Small intestine (tissue), 7 donors: Measurements from ENCODE around the gene AKAP6. TPM values are rescaled to one million over a fixed set of nuclear protein-coding genes. Genes with fewer than 3 reads are reported as not detected.

Source experiments
- DNase-seq, 2 donors: peaks; one replicate each; pipeline versions ENCODE4 v3.0.0 to v3.0.0-alpha.2; 2013
- FAIRE-seq: peaks from 2 replicates; lab custom pipeline; 2012; peaks lifted over from hg19 to GRCh38; lab: Jason Lieb, UNC
- H3K27ac ChIP-seq, 3 donors: one replicate each; pipeline ENCODE4 v1.5.1; 2013; ENCODE audit warnings: low read length in 2 of 3, mild to moderate bottlenecking in 2 of 3, control low read depth in 1 of 3, inconsistent platforms in 1 of 3, low read depth in 1 of 3, moderate library complexity in 1 of 3
- H3K27me3 ChIP-seq, 3 donors: one replicate each; pipeline ENCODE4 v1.6.1; 2013; ENCODE audit warnings: low read length in 3 of 3, inconsistent platforms in 1 of 3; ENCODE audit not compliant: control insufficient read depth in 3 of 3, insufficient read depth in 3 of 3
- H3K36me3 ChIP-seq, 3 donors: one replicate each; pipeline ENCODE4 v1.6.1; 2013; ENCODE audit warnings: low read length in 3 of 3, inconsistent platforms in 1 of 3, low read depth in 1 of 3, mild to moderate bottlenecking in 1 of 3, moderate library complexity in 1 of 3; ENCODE audit not compliant: control insufficient read depth in 3 of 3, insufficient read depth in 2 of 3
- H3K4me1 ChIP-seq, 3 donors: one replicate each; pipeline ENCODE4 v1.6.1; 2013; ENCODE audit warnings: low read length in 2 of 3, inconsistent platforms in 1 of 3, low read depth in 1 of 3, mild to moderate bottlenecking in 1 of 3, moderate library complexity in 1 of 3; ENCODE audit not compliant: control insufficient read depth in 3 of 3, insufficient read depth in 2 of 3
- H3K4me3 ChIP-seq, 3 donors: one replicate each; pipeline ENCODE4 v1.5.1; 2013; ENCODE audit warnings: low read length in 3 of 3, control low read depth in 1 of 3, inconsistent platforms in 1 of 3, low read depth in 1 of 3, mild to moderate bottlenecking in 1 of 3, moderate library complexity in 1 of 3
- H3K9me3 ChIP-seq, 2 donors: one replicate each; pipeline ENCODE4 v1.6.1; 2013; ENCODE audit warnings: low read depth in 1 of 2, low read length in 1 of 2; ENCODE audit not compliant: control insufficient read depth in 2 of 2, insufficient read depth in 1 of 2
- WGBS, 3 donors: extraction: QIAGEN DNeasy Blood & Tissue Kit; methylation state at CpG; one replicate each; pipeline ENCODE4 v1.1.7; 2013; 5-methylcytosine and 5-hydroxymethylcytosine counted together
- polyA plus RNA-seq, 4 donors: library from polyadenylated mRNA; stranded (reverse) in 3 of 4; unstranded in 1 of 4; fragments of 200-250 nt in 3 of 4; fragments of 120-200 nt in 1 of 4; gene quantifications; one replicate each; pipeline versions ENCODE4 v1.2.1 to v1.2.3, GENCODE V29; 2013
- donor health status: healthy with polysubstance abuse.
- donor health status: control.
- donor health status: control.
- donor health status: Bipolar disorder and iron deficiency.
- donor health status: healthy.

The AKAP6 gene
- polyA plus RNA-seq, 4 donors: 0.45 to 3.6 (median 0.96) TPM

DNA sequence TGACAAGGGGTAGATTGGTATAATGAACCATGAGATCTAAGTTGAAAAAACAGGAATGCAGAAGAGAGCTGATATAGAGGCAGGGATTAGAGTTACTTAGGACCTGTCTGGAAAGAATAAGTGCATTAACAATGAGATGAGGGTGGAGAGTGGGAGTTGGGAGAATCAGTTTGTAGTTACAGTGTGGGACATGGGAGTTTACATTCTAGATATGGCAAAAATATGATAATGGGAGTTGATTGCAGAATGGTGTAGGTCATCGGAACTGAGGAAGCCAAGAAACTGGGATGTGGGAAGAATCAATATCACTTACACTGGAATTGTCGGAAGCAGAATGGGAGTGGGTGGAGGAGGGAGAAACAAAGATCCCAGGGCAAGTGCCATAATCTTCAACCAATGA, 308.5 kb downstream of the AKAP6 start:
- Histone ChIP-seq H3K27ac (no peak overlapping the region), H3K36me3 (no peaks in the 10 kb centered on the region), H3K4me1 (no peaks in the 10 kb centered on the region), H3K4me3 (no peak overlapping the region), H3K9me3 (no peaks in the 10 kb centered on the region), H3K27me3 (no peaks in the 10 kb centered on the region)
- no peak for FAIRE-seq
- no peak for DNase-seq
- WGBS, 3 donors: 91 to 98% (median 94%) methylated on average over 2 of the region's 2 CpGs

DNA sequence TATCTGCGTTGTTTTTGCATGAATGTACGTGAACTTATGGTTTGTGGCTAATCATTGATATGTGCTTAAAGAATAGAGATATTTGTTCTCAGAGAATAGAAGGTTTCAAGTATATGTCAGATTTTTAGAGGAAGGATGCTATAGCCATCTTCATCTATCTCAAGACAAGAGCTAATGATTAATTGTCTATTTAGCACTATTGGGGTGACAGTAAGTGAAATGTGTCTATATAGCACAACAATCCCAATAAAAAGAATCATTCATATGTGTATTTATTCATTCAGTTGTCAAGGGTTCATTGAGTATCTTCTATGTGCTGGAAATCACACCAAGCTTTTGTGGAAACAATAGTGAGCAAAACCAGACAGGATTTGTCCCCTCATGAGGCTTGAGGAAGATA, 310.1 kb downstream of the AKAP6 start:
- Histone ChIP-seq H3K4me1 (no peaks in the 10 kb centered on the region), H3K9me3 (no peaks in the 10 kb centered on the region), H3K4me3 (no peak overlapping the region), H3K27me3 (no peaks in the 10 kb centered on the region), H3K36me3 (no peaks in the 10 kb centered on the region), H3K27ac (no peak overlapping the region)
- DNase-seq (no peak), FAIRE-seq (no peak)
- WGBS, 3 donors: 94 to 95% (median 94%) methylated on average over 2 of the region's 2 CpGs

DNA sequence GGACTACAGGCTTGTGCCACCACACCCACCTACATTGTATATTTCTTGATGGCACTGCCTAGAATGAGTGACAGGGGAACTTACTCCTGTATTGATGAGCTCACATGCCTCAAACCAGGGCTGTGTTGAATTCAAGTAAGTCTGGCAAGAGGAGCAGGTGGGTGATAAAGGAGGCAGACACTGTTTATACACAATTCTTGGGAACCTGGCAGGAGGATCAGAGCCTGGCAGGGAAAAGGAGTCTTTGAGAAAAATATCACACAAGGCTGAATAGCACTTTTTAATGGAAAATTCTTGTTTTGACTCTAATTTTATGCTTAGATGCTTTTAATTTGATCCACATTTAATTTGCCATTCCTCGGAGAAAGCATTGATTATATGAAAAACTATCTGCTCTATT, 316.5 kb downstream of the AKAP6 start:
- no peaks in the 10 kb centered on the region for H3K9me3 ChIP-seq
- no peak overlapping the region for H3K27ac ChIP-seq
- no peaks in the 10 kb centered on the region for H3K27me3 ChIP-seq
- H3K4me1 ChIP-seq: no peaks in the 10 kb centered on the region
- FAIRE-seq (no peak), DNase-seq (no peak)
- WGBS, 3 donors: 92 to 96% (median 95%) methylated on average over 1 of the region's 1 CpG
- H3K36me3 ChIP-seq: no peaks in the 10 kb centered on the region
- H3K4me3 ChIP-seq: no peak overlapping the region

DNA sequence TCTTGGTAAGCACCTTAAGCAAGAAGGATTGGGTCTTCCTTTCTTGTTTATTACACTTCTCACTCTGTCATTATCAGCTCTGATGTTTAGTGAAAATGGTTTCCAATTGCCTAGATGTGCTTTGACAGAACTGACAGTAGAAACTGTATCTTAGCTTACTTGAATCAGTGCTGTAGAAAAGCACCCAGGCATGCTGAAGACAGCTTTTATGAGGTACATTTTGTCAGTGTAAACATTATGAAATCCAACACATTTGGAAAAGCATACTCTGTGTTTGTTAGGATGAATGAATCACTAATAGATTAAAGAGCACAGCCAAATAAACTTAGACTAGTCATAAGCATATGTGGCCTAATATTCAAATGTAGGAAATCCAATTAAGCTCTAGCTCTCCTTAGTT, 319.3 kb downstream of the AKAP6 start:
- Histone ChIP-seq H3K4me3 (no peak overlapping the region), H3K27ac (no peak overlapping the region), H3K27me3 (no peaks in the 10 kb centered on the region), H3K4me1 (no peaks in the 10 kb centered on the region), H3K9me3 (no peaks in the 10 kb centered on the region), H3K36me3 (no peaks in the 10 kb centered on the region)
- DNase-seq: no peak
- no peak for FAIRE-seq

DNA sequence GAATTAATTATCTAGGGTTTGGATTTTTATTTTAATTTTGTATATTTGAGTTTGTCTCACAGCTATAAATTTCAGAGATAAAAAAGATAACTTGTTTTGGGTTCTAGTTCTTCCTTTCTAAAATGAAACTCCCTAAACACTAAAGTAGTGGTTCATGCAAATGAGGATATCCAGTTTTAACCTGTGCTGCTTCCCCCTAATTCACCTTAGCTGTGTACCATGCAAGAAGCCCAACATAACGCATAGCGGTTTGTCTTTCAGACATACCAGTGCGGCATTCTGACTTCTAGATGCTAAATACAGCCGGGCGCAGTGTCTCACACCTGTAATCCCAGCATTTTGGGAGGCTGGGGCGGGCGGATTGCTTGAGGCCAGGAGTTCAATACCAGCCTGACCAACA, 320.9 kb downstream of the AKAP6 start:
- no peak for FAIRE-seq
- WGBS, 3 donors: 95 to 98% (median 97%) methylated on average over 7 of the region's 7 CpGs
- DNase-seq: no peak

DNA sequence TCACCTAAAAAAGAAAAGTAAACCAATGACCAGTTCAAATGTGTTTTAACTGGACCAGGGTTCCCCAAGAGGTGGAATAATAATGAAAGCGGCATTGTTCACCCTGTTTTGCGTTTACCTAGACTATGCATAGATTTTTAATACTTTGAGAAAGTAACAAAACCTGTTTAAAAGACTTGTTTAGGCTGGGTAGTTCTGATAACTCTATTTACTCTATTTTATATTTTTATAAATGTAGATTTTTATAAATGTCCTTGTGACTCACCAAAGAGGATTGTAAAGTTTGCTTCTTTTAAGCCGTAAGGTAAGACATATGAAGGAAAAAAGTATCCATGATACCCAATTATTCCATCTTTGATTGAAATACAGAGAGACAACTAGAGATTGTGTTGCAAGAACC, 321.6 kb downstream of the AKAP6 start:
- H3K36me3 ChIP-seq: no peaks in the 10 kb centered on the region
- H3K9me3 ChIP-seq: no peaks in the 10 kb centered on the region
- no peak for FAIRE-seq
- H3K4me1 ChIP-seq: no peaks in the 10 kb centered on the region
- no peaks in the 10 kb centered on the region for H3K27me3 ChIP-seq
- DNase-seq: no peak
- H3K4me3 ChIP-seq: no peak overlapping the region
- 91 to 96% (median 94%) methylated on average over 3 of the region's 3 CpGs for WGBS, 3 donors
- no peak overlapping the region for H3K27ac ChIP-seq

More for the DNA sequence above, 320.9 kb downstream of the AKAP6 start:
- H3K4me1 ChIP-seq: no peaks in the 10 kb centered on the region
- H3K4me3 ChIP-seq: no peak overlapping the region
- H3K9me3 ChIP-seq: no peaks in the 10 kb centered on the region
- no peaks in the 10 kb centered on the region for H3K36me3 ChIP-seq
- no peak overlapping the region for H3K27ac ChIP-seq
- no peaks in the 10 kb centered on the region for H3K27me3 ChIP-seq

DNA sequence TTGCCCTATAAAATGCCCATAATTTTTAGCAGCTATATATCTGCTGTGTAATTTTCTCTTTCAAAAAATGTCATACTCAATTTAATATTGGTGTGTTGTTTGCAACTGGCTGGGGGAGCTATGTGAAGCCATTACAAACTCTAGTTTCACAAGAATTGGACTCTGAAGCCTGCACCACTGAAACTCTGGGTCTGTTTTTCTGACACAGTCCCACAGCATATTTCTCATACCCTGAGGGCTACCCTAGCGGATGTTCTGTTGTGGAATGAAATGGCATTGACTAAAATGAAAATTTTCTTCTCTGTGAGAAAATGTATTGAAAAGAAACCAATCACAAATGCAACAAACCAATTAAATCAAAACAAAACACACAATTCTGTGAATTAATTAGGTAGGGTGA, 325.0 kb downstream of the AKAP6 start:
- no peak for DNase-seq
- Histone ChIP-seq H3K4me3 (no peak overlapping the region), H3K27me3 (no peaks in the 10 kb centered on the region), H3K4me1 (no peaks in the 10 kb centered on the region), H3K27ac (no peak overlapping the region), H3K9me3 (no peaks in the 10 kb centered on the region), H3K36me3 (no peaks in the 10 kb centered on the region)
- WGBS, 3 donors: 86 to 95% (median 89%) methylated on average over 1 of the region's 1 CpG
- FAIRE-seq: no peak

GRCh38 chr14:32656601-32657000, 327.5 kb downstream of the AKAP6 start:
- WGBS, 3 donors: 80 to 88% (median 81%) methylated on average over 3 of the region's 3 CpGs
- no peaks in the 10 kb centered on the region for H3K4me1 ChIP-seq
- no peak for FAIRE-seq

GRCh38 chr14:32657081-32657480, 328.0 kb downstream of the AKAP6 start:
- DNase-seq (no peak), FAIRE-seq (no peak)
- no peaks in the 10 kb centered on the region for H3K27me3 ChIP-seq
- H3K9me3 ChIP-seq: no peaks in the 10 kb centered on the region
- no peak overlapping the region for H3K4me3 ChIP-seq
- no peak overlapping the region for H3K27ac ChIP-seq
- H3K4me1 ChIP-seq: no peaks in the 10 kb centered on the region
- 47 to 63% (median 48%) methylated on average over 4 of the region's 4 CpGs for WGBS, 3 donors
- H3K36me3 ChIP-seq: no peaks in the 10 kb centered on the region

More at GRCh38 chr14:32656601-32657000, 327.5 kb downstream of the AKAP6 start:
- Histone ChIP-seq H3K27ac (no peak overlapping the region), H3K27me3 (no peaks in the 10 kb centered on the region), H3K4me3 (no peak overlapping the region), H3K36me3 (no peaks in the 10 kb centered on the region), H3K9me3 (no peaks in the 10 kb centered on the region)
- no peak for DNase-seq
